ENCODE measurements around the gene OGFRL1.

The OGFRL1 gene

GRCh38 chr6:71330501-71330900 is 41.9 kb downstream of the OGFRL1 start:
- no peak for TF ChIP-seq CTCF (IDR thresholded peaks at IDR 0.05; ENCODE audit: low read depth, low read length, missing control alignments)
- H3K4me3 ChIP-seq (ENCODE audit: low read depth, low read length), result no peak overlapping the region
- no peak for DNase-seq (ENCODE audit: low read depth)

GRCh38 chr6:71332012-71332411 is 43.4 kb downstream of the OGFRL1 start:
- no peak for DNase-seq (ENCODE audit: low read depth)
- no peak overlapping the region for H3K4me3 ChIP-seq (ENCODE audit: low read depth, low read length)
- no peak for TF ChIP-seq CTCF (IDR thresholded peaks at IDR 0.05; ENCODE audit: low read depth, low read length, missing control alignments)

GRCh38 chr6:71333050-71333449 is 44.4 kb downstream of the OGFRL1 start:
- no peak for DNase-seq (ENCODE audit: low read depth)
- TF ChIP-seq CTCF (IDR thresholded peaks at IDR 0.05; ENCODE audit: low read depth, low read length, missing control alignments), result no peak
- H3K4me3 ChIP-seq (ENCODE audit: low read depth, low read length), result no peak overlapping the region

GRCh38 chr6:71333697-71334096 is 45.1 kb downstream of the OGFRL1 start:
- no peak for TF ChIP-seq CTCF (IDR thresholded peaks at IDR 0.05; ENCODE audit: low read depth, low read length, missing control alignments)
- DNase-seq (ENCODE audit: low read depth), result no peak
- H3K4me3 ChIP-seq (ENCODE audit: low read depth, low read length), result no peak overlapping the region

- no peak overlapping the region for H3K4me3 ChIP-seq (ENCODE audit: low read depth, low read length)
- no peak for TF ChIP-seq CTCF (IDR thresholded peaks at IDR 0.05; ENCODE audit: low read depth, low read length, missing control alignments)
- DNase-seq (ENCODE audit: low read depth), result no peak
Observed at GRCh38 chr6:71334768-71335167, 46.2 kb downstream of the OGFRL1 start.

- TF ChIP-seq CTCF (IDR thresholded peaks at IDR 0.05; ENCODE audit: low read depth, low read length, missing control alignments), result no peak
- no peak overlapping the region for H3K4me3 ChIP-seq (ENCODE audit: low read depth, low read length)
- DNase-seq (ENCODE audit: low read depth), result no peak
Observed at GRCh38 chr6:71335544-71335943, 46.9 kb downstream of the OGFRL1 start.

GRCh38 chr6:71336901-71337300 is 48.3 kb downstream of the OGFRL1 start:
- H3K4me3 ChIP-seq (ENCODE audit: low read depth, low read length), result no peak overlapping the region
- TF ChIP-seq CTCF (IDR thresholded peaks at IDR 0.05; ENCODE audit: low read depth, low read length, missing control alignments), result no peak
- no peak for DNase-seq (ENCODE audit: low read depth)
